ENCODE measurements around the gene TMEM147. TPM values are rescaled to one million over a fixed set of nuclear protein-coding genes. Genes with fewer than 3 reads are reported as not detected.

The TMEM147 gene
- total and polyA plus RNA-seq, 2 of the 4 experiments (the other 2 are of a cell fraction) = 67.6 to 108 TPM

DNA sequence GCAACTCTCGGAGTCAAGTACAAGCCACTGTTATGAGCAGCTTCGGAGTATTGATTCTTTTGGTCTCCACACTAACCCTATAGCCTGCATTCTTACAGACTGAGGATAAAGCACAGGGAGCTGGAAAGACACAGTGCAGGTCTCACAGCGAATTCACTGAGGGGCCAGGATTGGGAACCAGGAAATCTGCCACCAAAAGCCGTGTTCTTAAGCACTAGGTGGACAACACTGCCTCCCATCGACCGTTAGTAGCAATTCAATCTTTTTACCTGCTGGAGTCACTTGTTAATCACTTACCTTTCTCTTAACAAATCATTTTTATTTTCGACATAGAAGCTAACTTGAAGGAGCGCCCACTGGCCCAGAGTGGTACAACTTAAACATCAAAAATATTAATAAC lies 46.8 kb downstream of the TMEM147 start:
- H3K4me3 ChIP-seq (ENCODE audit: insufficient read depth, low read depth, low read length) = no peak overlapping the region
- TF ChIP-seq, protein P1, sequence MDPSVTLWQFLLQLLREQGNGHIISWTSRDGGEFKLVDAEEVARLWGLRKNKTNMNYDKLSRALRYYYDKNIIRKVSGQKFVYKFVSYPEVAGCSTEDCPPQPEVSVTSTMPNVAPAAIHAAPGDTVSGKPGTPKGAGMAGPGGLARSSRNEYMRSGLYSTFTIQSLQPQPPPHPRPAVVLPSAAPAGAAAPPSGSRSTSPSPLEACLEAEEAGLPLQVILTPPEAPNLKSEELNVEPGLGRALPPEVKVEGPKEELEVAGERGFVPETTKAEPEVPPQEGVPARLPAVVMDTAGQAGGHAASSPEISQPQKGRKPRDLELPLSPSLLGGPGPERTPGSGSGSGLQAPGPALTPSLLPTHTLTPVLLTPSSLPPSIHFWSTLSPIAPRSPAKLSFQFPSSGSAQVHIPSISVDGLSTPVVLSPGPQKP (IDR thresholded peaks at IDR 0.05; ENCODE audit: borderline replicate concordance, low read depth, low read length) = no peak
- TF ChIP-seq RFX5 (IDR thresholded peaks at IDR 0.05; ENCODE audit: low read depth, low read length) (no peak), CHD1 (IDR thresholded peaks at IDR 0.05; ENCODE audit: low read depth, low read length) (no peak), FOS (IDR thresholded peaks at IDR 0.05; ENCODE audit: low read depth, low read length) (no peak), MAZ (IDR thresholded peaks at IDR 0.05; ENCODE audit: borderline replicate concordance, low read depth, low read length) (no peak), RAD21 (IDR thresholded peaks at IDR 0.05; ENCODE audit: low read length) (peak; percentile 62), SMC3 (IDR thresholded peaks at IDR 0.05; ENCODE audit: low read depth, low read length) (peak; percentile 42), MXI1 (IDR thresholded peaks at IDR 0.05; ENCODE audit: borderline replicate concordance, low read depth, low read length) (no peak), POLR2A (IDR thresholded peaks at IDR 0.05; ENCODE audit: low read depth, low read length) (no peak), RCOR1 (IDR thresholded peaks at IDR 0.05; ENCODE audit: insufficient replicate concordance, low read length) (no peak)
- TF ChIP-seq, protein P2, sequence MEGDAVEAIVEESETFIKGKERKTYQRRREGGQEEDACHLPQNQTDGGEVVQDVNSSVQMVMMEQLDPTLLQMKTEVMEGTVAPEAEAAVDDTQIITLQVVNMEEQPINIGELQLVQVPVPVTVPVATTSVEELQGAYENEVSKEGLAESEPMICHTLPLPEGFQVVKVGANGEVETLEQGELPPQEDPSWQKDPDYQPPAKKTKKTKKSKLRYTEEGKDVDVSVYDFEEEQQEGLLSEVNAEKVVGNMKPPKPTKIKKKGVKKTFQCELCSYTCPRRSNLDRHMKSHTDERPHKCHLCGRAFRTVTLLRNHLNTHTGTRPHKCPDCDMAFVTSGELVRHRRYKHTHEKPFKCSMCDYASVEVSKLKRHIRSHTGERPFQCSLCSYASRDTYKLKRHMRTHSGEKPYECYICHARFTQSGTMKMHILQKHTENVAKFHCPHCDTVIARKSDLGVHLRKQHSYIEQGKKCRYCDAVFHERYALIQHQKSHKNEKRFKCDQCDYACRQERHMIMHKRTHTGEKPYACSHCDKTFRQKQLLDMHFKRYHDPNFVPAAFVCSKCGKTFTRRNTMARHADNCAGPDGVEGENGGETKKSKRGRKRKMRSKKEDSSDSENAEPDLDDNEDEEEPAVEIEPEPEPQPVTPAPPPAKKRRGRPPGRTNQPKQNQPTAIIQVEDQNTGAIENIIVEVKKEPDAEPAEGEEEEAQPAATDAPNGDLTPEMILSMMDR (conservative IDR thresholded peaks at IDR 0.05; ENCODE audit: low read depth, low read length) = peak; percentile 55
- CTCF ChIA-PET = interaction anchor here (0.6 to 1.3 kb wide), 3 partner anchors 12 to 82 kb away, joined by 3 read pairs; no protein-coding TSS in a partner anchor
- H2BK5ac ChIP-seq (ENCODE audit: low read depth, low read length, poor library complexity, severe bottlenecking) = no peak overlapping the region
- no peak overlapping the region for H4K8ac ChIP-seq (ENCODE audit: low read depth in 2 of 2, low read length in 2 of 2)
- H3K9me1 ChIP-seq (ENCODE audit: insufficient read depth, low read length) = no peaks in the 10 kb centered on the region
- no peak overlapping the region for H4K91ac ChIP-seq (ENCODE audit: insufficient read depth, low read depth, low read length)
- no peak overlapping the region for H2AK5ac ChIP-seq (ENCODE audit: low read depth, low read length)
- no peak overlapping the region for H3K27ac ChIP-seq (ENCODE audit: insufficient read depth, low read length)
- no peaks in the 10 kb centered on the region for H3K36me3 ChIP-seq (ENCODE audit: control insufficient read depth, insufficient read depth, low read length)
- H3K79me1 ChIP-seq (ENCODE audit: low read depth in 1 of 2, low read length in 2 of 2) = no peaks in the 10 kb centered on the region
- DNase-seq (peak; percentile 37), ATAC-seq (ENCODE audit: low read depth) (peak; percentile 35; the same call in 1 of the 2 replicates)
- no peak overlapping the region for H2BK120ac ChIP-seq (ENCODE audit: low read depth, low read length)
- H3K14ac ChIP-seq (replicated peaks; ENCODE audit: low read depth, low read length) = no peak overlapping the region
- WGBS, 2 experiments (ENCODE audit: extremely low coverage in 2 of 2, insufficient read length in 1 of 2) = 11% methylated on average over 4 of the region's 8 CpGs; no CpG with 5 or more reads in 1 of the 2 experiments
- peak overlapping the region; percentile 11 for H2AFZ ChIP-seq (replicated peaks; ENCODE audit: low read length, poor library complexity)
- no peak overlapping the region for H3K56ac ChIP-seq (ENCODE audit: extremely low read depth, insufficient read depth, low read length)
- no peak overlapping the region for H3K9ac ChIP-seq (ENCODE audit: low read depth, low read length)
- in situ Hi-C loops (cut with MboI; ENCODE audit: low sequenced_read_pairs) = loop anchor here (25.0 kb wide), 1 partner anchor 255 kb away; the partner anchor contains the start of genes CD22 and FFAR1
- H2AK9ac ChIP-seq (replicated peaks; ENCODE audit: low read depth, low read length, poor library complexity) = no peak overlapping the region
- no peak overlapping the region for H3K18ac ChIP-seq (ENCODE audit: low read depth, low read length)
- H3K4me2 ChIP-seq (ENCODE audit: low read depth, low read length) = no peak overlapping the region
- no peak overlapping the region for H2BK15ac ChIP-seq (ENCODE audit: low read depth, low read length)
- no TSS peak for BruUV-seq (replicated peaks)
- POLR2A ChIA-PET (ENCODE audit: unreplicated experiment) = no interaction called here
- dilution Hi-C loops (cut with HindIII; ENCODE audit: low sequenced_read_pairs, unreplicated experiment) = no loop called here
- H4K5ac ChIP-seq (ENCODE audit: low read depth, low read length) = no peak overlapping the region
- H3K9me3 ChIP-seq (ENCODE audit: control insufficient read depth, insufficient read depth, low read length) = no peaks in the 10 kb centered on the region
- H4K20me1 ChIP-seq (ENCODE audit: insufficient read depth, low read length) = no peaks in the 10 kb centered on the region
- no peak overlapping the region for H2BK20ac ChIP-seq (ENCODE audit: low read depth, low read length)
- intact Hi-C loops (cut with micrococcal nuclease) = no loop called here
- no peak overlapping the region for H3K4ac ChIP-seq (ENCODE audit: low read depth, low read length)
- H3K23ac ChIP-seq (ENCODE audit: low read depth, low read length) = no peak overlapping the region
- H3K27me3 ChIP-seq (ENCODE audit: control insufficient read depth, insufficient read depth, low read length) = peaks cover 4% of the 10 kb centered on the region; the same call in 1 of the 2 replicates
- no peaks in the 10 kb centered on the region for H3K4me1 ChIP-seq (ENCODE audit: control insufficient read depth, insufficient read depth, low read length)
